ENCODE results near the gene SLC35F3.

The SLC35F3 gene

DNA sequence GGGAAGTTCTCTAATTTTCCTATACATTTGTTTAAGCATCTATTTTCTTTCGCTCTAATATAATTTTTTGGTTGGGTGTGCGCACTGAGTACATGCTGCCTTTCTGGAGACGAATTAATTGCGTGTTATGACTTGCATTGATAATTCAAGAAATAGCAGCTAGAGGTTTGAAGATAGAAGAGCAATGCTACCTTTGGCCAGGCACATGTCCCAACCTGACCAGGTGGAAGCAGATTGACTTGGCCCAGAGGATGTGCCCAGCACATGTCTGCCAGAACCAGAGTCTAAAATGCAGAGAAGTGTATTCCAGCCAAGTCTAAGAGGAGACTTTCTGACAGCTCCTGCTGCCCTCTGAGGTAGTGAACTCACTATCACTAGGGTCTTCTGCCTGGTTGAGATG is 114.3 kb downstream of the SLC35F3 start:
- H3K9me3 ChIP-seq (replicated peaks in 1 of 2; ENCODE audit: control insufficient read depth in 2 of 2, insufficient read depth in 1 of 2, low read depth in 1 of 2, low read length in 2 of 2): no peaks in the 10 kb centered on the region
- H3K4ac ChIP-seq (ENCODE audit: low read length): no peak overlapping the region
- H2BK15ac ChIP-seq (ENCODE audit: low read length): no peak overlapping the region
- no peak overlapping the region for H4K91ac ChIP-seq (ENCODE audit: low read depth, low read length, poor library complexity)
- no peak overlapping the region for H3K14ac ChIP-seq (ENCODE audit: low read length)
- H3K9ac ChIP-seq (ENCODE audit: low read depth, low read length, poor library complexity): no peak overlapping the region
- no peak overlapping the region for H2BK120ac ChIP-seq (ENCODE audit: low read depth, low read length)
- no peak overlapping the region for H2AK5ac ChIP-seq (ENCODE audit: low read depth, low read length)
- H3K18ac ChIP-seq (ENCODE audit: low read length): no peak overlapping the region
- H4K8ac ChIP-seq (ENCODE audit: low read depth, low read length): no peak overlapping the region
- no peak for DNase-seq (ENCODE audit: low spot score)
- no peaks in the 10 kb centered on the region for H3K4me1 ChIP-seq (ENCODE audit: control insufficient read depth in 2 of 2, insufficient read depth in 1 of 2, low read depth in 1 of 2, low read length in 2 of 2)
- H3K4me2 ChIP-seq (ENCODE audit: insufficient read depth, low read length, poor library complexity, severe bottlenecking): no peak overlapping the region
- no peak overlapping the region for H3K4me3 ChIP-seq (ENCODE audit: low read length in 2 of 2)
- H3K23ac ChIP-seq (ENCODE audit: low read depth, low read length, poor library complexity): no peak overlapping the region
- no peaks in the 10 kb centered on the region for H3K36me3 ChIP-seq (replicated peaks in 1 of 2; ENCODE audit: control insufficient read depth in 2 of 2, insufficient read depth in 2 of 2, low read length in 2 of 2)
- no peak overlapping the region for H2AFZ ChIP-seq (ENCODE audit: low read length)
- H2BK12ac ChIP-seq (ENCODE audit: low read length): no peak overlapping the region
- no peaks in the 10 kb centered on the region for H3K79me1 ChIP-seq (ENCODE audit: low read depth, low read length)
- no peaks in the 10 kb centered on the region for H3K27me3 ChIP-seq (ENCODE audit: control insufficient read depth in 3 of 3, insufficient read depth in 3 of 3, low read depth in 1 of 3, low read length in 3 of 3)
- no peak overlapping the region for H3K27ac ChIP-seq (replicated peaks; ENCODE audit: low read length)
- no CpG with 5 or more reads among the region's 4 CpGs for WGBS, 2 donors (ENCODE audit: extremely low coverage in 2 of 2, insufficient read length in 2 of 2, insufficient replicate concordance in 1 of 2)
- no peak overlapping the region for H2BK5ac ChIP-seq (ENCODE audit: low read length)

DNA sequence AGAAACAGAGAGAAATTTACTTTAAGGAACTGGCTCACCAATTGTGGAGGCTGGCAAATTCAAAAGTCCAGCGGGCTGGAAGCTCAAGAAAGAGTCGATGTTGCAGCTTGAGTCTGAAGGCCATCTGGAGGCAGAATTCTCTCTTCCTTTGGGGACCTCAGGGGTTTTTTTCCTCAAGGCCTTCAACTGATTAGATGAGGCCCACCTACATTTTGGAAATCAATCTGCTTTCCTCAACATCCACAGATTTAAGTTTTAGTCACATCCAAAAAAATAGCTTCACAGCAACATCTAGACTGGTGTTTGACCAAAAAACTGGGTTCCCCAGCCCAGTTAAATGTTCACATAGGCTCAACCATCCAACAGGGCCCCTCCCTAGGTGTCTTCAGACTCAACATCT is 114.9 kb downstream of the SLC35F3 start:
- H4K91ac ChIP-seq (ENCODE audit: low read depth, low read length, poor library complexity): no peak overlapping the region
- no peak overlapping the region for H3K27ac ChIP-seq (replicated peaks; ENCODE audit: low read length)
- no peak overlapping the region for H2BK12ac ChIP-seq (ENCODE audit: low read length)
- no peak overlapping the region for H3K4me2 ChIP-seq (ENCODE audit: insufficient read depth, low read length, poor library complexity, severe bottlenecking)
- H3K4me3 ChIP-seq (ENCODE audit: low read length in 2 of 2): no peak overlapping the region
- H3K14ac ChIP-seq (ENCODE audit: low read length): no peak overlapping the region
- no peak overlapping the region for H3K9ac ChIP-seq (ENCODE audit: low read depth, low read length, poor library complexity)
- no peaks in the 10 kb centered on the region for H3K79me1 ChIP-seq (ENCODE audit: low read depth, low read length)
- H3K4me1 ChIP-seq (ENCODE audit: control insufficient read depth in 2 of 2, insufficient read depth in 1 of 2, low read depth in 1 of 2, low read length in 2 of 2): no peaks in the 10 kb centered on the region
- H3K4ac ChIP-seq (ENCODE audit: low read length): no peak overlapping the region
- H4K8ac ChIP-seq (ENCODE audit: low read depth, low read length): no peak overlapping the region
- H3K23ac ChIP-seq (ENCODE audit: low read depth, low read length, poor library complexity): no peak overlapping the region
- no peak overlapping the region for H2AK5ac ChIP-seq (ENCODE audit: low read depth, low read length)
- H2BK15ac ChIP-seq (ENCODE audit: low read length): no peak overlapping the region
- H3K27me3 ChIP-seq (ENCODE audit: control insufficient read depth in 3 of 3, insufficient read depth in 3 of 3, low read depth in 1 of 3, low read length in 3 of 3): no peaks in the 10 kb centered on the region
- H2BK5ac ChIP-seq (ENCODE audit: low read length): no peak overlapping the region
- no peaks in the 10 kb centered on the region for H3K9me3 ChIP-seq (replicated peaks in 1 of 2; ENCODE audit: control insufficient read depth in 2 of 2, insufficient read depth in 1 of 2, low read depth in 1 of 2, low read length in 2 of 2)
- H3K18ac ChIP-seq (ENCODE audit: low read length): no peak overlapping the region
- WGBS, 2 donors (ENCODE audit: extremely low coverage in 2 of 2, insufficient read length in 2 of 2, insufficient replicate concordance in 1 of 2): no CpG with 5 or more reads among the region's 2 CpGs
- H3K36me3 ChIP-seq (replicated peaks in 1 of 2; ENCODE audit: control insufficient read depth in 2 of 2, insufficient read depth in 2 of 2, low read length in 2 of 2): no peaks in the 10 kb centered on the region
- no peak overlapping the region for H2BK120ac ChIP-seq (ENCODE audit: low read depth, low read length)
- H2AFZ ChIP-seq (ENCODE audit: low read length): no peak overlapping the region
- DNase-seq (ENCODE audit: low spot score): no peak

DNA sequence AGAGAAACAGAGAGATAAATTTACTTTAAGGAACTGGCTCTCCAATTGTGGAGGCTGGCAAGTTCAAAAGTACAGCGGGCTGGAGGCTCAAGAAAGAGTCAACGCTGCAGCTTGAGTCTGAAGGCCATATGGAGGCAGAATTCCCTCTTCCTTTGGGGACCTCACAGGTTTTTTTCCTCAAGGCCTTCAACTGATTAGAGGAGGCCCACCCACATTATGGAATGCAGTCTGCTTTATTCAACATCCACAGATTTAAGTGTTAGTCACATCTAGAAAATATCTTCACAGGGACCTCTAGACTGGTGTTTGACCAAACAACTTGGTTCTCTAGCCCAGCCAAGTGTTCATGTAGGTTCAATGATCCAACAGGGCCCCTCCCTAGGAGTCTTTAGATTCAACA is 117.8 kb downstream of the SLC35F3 start:
- no peak overlapping the region for H4K8ac ChIP-seq (ENCODE audit: low read depth, low read length)
- WGBS, 2 donors (ENCODE audit: extremely low coverage in 2 of 2, insufficient read length in 2 of 2, insufficient replicate concordance in 1 of 2): no CpG with 5 or more reads among the region's 2 CpGs
- H3K27ac ChIP-seq (replicated peaks; ENCODE audit: low read length): no peak overlapping the region
- no peak overlapping the region for H2BK12ac ChIP-seq (ENCODE audit: low read length)
- DNase-seq (ENCODE audit: low spot score): no peak
- no peak overlapping the region for H2AFZ ChIP-seq (ENCODE audit: low read length)
- no peak overlapping the region for H4K91ac ChIP-seq (ENCODE audit: low read depth, low read length, poor library complexity)
- no peaks in the 10 kb centered on the region for H3K4me1 ChIP-seq (ENCODE audit: control insufficient read depth in 2 of 2, insufficient read depth in 1 of 2, low read depth in 1 of 2, low read length in 2 of 2)
- no peak overlapping the region for H2BK15ac ChIP-seq (ENCODE audit: low read length)
- no peak overlapping the region for H3K14ac ChIP-seq (ENCODE audit: low read length)
- no peak overlapping the region for H3K4me3 ChIP-seq (ENCODE audit: low read length in 2 of 2)
- no peak overlapping the region for H3K18ac ChIP-seq (ENCODE audit: low read length)
- no peaks in the 10 kb centered on the region for H3K27me3 ChIP-seq (ENCODE audit: control insufficient read depth in 3 of 3, insufficient read depth in 3 of 3, low read depth in 1 of 3, low read length in 3 of 3)
- H3K9ac ChIP-seq (ENCODE audit: low read depth, low read length, poor library complexity): no peak overlapping the region
- H3K36me3 ChIP-seq (replicated peaks in 1 of 2; ENCODE audit: control insufficient read depth in 2 of 2, insufficient read depth in 2 of 2, low read length in 2 of 2): no peaks in the 10 kb centered on the region
- H2AK5ac ChIP-seq (ENCODE audit: low read depth, low read length): no peak overlapping the region
- no peak overlapping the region for H3K23ac ChIP-seq (ENCODE audit: low read depth, low read length, poor library complexity)
- H3K4ac ChIP-seq (ENCODE audit: low read length): no peak overlapping the region
- H3K4me2 ChIP-seq (ENCODE audit: insufficient read depth, low read length, poor library complexity, severe bottlenecking): no peak overlapping the region
- no peak overlapping the region for H2BK5ac ChIP-seq (ENCODE audit: low read length)
- no peak overlapping the region for H2BK120ac ChIP-seq (ENCODE audit: low read depth, low read length)
- H3K9me3 ChIP-seq (replicated peaks in 1 of 2; ENCODE audit: control insufficient read depth in 2 of 2, insufficient read depth in 1 of 2, low read depth in 1 of 2, low read length in 2 of 2): no peaks in the 10 kb centered on the region
- no peaks in the 10 kb centered on the region for H3K79me1 ChIP-seq (ENCODE audit: low read depth, low read length)

DNA sequence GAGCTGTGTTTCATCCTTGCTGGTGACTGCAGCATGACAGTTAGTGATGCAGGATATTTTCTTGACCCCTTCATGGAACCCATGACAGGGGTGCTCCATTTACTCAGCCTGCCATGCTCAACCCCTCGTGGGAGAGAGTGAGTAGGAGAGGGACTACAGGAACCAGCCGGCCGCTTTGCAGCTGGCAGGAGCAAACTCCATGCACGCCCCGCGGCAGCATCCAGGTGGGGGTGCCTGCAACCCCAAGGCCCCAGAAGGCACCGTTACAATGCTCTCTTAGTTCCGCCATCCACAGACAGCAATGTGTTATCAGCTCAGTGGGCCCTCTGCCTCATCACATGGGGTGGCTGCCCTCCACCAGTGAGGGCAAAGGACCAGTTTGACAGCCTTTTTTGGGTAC is 135.1 kb downstream of the SLC35F3 start:
- H3K9ac ChIP-seq (ENCODE audit: low read depth, low read length, poor library complexity): no peak overlapping the region
- no peak overlapping the region for H3K4me3 ChIP-seq (ENCODE audit: low read length in 2 of 2)
- DNase-seq (ENCODE audit: low spot score): no peak
- no peaks in the 10 kb centered on the region for H3K27me3 ChIP-seq (ENCODE audit: control insufficient read depth in 3 of 3, insufficient read depth in 3 of 3, low read depth in 1 of 3, low read length in 3 of 3)
- no peak overlapping the region for H4K8ac ChIP-seq (ENCODE audit: low read depth, low read length)
- WGBS, 2 donors (ENCODE audit: extremely low coverage in 2 of 2, insufficient read length in 2 of 2, insufficient replicate concordance in 1 of 2): no CpG with 5 or more reads among the region's 8 CpGs
- H4K91ac ChIP-seq (ENCODE audit: low read depth, low read length, poor library complexity): no peak overlapping the region
- H3K14ac ChIP-seq (ENCODE audit: low read length): no peak overlapping the region
- H2BK120ac ChIP-seq (ENCODE audit: low read depth, low read length): no peak overlapping the region
- H3K9me3 ChIP-seq (replicated peaks in 1 of 2; ENCODE audit: control insufficient read depth in 2 of 2, insufficient read depth in 1 of 2, low read depth in 1 of 2, low read length in 2 of 2): no peaks in the 10 kb centered on the region
- H2BK5ac ChIP-seq (ENCODE audit: low read length): no peak overlapping the region
- no peak overlapping the region for H2AK5ac ChIP-seq (ENCODE audit: low read depth, low read length)
- H3K79me1 ChIP-seq (ENCODE audit: low read depth, low read length): no peaks in the 10 kb centered on the region
- H3K4ac ChIP-seq (ENCODE audit: low read length): no peak overlapping the region
- H3K18ac ChIP-seq (ENCODE audit: low read length): no peak overlapping the region
- H3K4me1 ChIP-seq (ENCODE audit: control insufficient read depth in 2 of 2, insufficient read depth in 1 of 2, low read depth in 1 of 2, low read length in 2 of 2): no peaks in the 10 kb centered on the region
- H3K23ac ChIP-seq (ENCODE audit: low read depth, low read length, poor library complexity): no peak overlapping the region
- H2AFZ ChIP-seq (ENCODE audit: low read length): no peak overlapping the region
- H3K4me2 ChIP-seq (ENCODE audit: insufficient read depth, low read length, poor library complexity, severe bottlenecking): no peak overlapping the region
- H3K27ac ChIP-seq (replicated peaks; ENCODE audit: low read length): no peak overlapping the region
- no peak overlapping the region for H2BK15ac ChIP-seq (ENCODE audit: low read length)
- no peak overlapping the region for H2BK12ac ChIP-seq (ENCODE audit: low read length)
- H3K36me3 ChIP-seq (replicated peaks in 1 of 2; ENCODE audit: control insufficient read depth in 2 of 2, insufficient read depth in 2 of 2, low read length in 2 of 2): no peaks in the 10 kb centered on the region

Measured in neuronal stem cell (in vitro differentiated cells).